PC-9 (cell line): ENCODE data around the gene NELL1. TPM values are rescaled to one million over a fixed set of nuclear protein-coding genes. Genes with fewer than 3 reads are reported as not detected.

Experiments
- BruUV-seq: library from RNA; stranded (reverse); fragments of 400-500 nt; replicated peaks from 2 replicates; lab custom pipeline; 2021; lab: Mats Ljungman, UMichigan
- CTCF ChIA-PET: fragments of 300-600 bp; sonication (Branson Sonifier 250); formaldehyde crosslinking; loops from one replicate; lab custom pipeline; 2022; ENCODE audit warnings: antibody characterized with exemption; lab: Charles Lee
- POLR2A ChIA-PET: fragments of 300-600 bp; sonication (Branson Sonifier 250); formaldehyde crosslinking; loops from one replicate; lab custom pipeline; 2022; ENCODE audit warnings: antibody characterized with exemption; ENCODE audit not compliant: unreplicated experiment; lab: Charles Lee
- DNase-seq, 2 experiments: peaks; one replicate each; pipeline versions ENCODE4 v3.0.0 to v3.0.0-alpha.2; 2015 to 2022; ENCODE audit warnings: mixed read lengths in 1 of 2
- H2AFZ ChIP-seq: fragments of 200-600 bp; sonication (generic); 2 replicates; pipeline ENCODE4 v1.8.1; 2017; ENCODE audit warnings: antibody characterized with exemption
- H3F3A ChIP-seq: fragments of 200-600 bp; sonication (generic); 2 replicates; pipeline ENCODE4 v1.8.1; 2017; ENCODE audit warnings: antibody characterized with exemption, mild to moderate bottlenecking, low read depth; ENCODE audit not compliant: insufficient read depth
- H3K27ac ChIP-seq: fragments of 200-600 bp; sonication (generic); 2 replicates; pipeline ENCODE4 v1.6.1; 2016; ENCODE audit warnings: mixed run types
- H3K27me3 ChIP-seq: fragments of 200-600 bp; sonication (generic); 2 replicates; pipeline ENCODE4 v1.6.1; 2016; ENCODE audit warnings: low read depth, mixed run types; ENCODE audit not compliant: insufficient read depth
- H3K36me3 ChIP-seq: fragments of 200-600 bp; sonication (generic); 2 replicates; pipeline ENCODE4 v1.6.1; 2016; ENCODE audit warnings: low read depth, mixed run types
- H3K4me1 ChIP-seq: fragments of 200-600 bp; sonication (generic); replicated peaks from 2 replicates; pipeline ENCODE4 v1.6.1; 2016; ENCODE audit warnings: mixed run types; ENCODE audit not compliant: insufficient read depth
- H3K4me2 ChIP-seq: fragments of 200-600 bp; sonication (generic); 2 replicates; pipeline ENCODE4 v1.6.1; 2017; ENCODE audit warnings: mixed run types
- H3K4me3 ChIP-seq: fragments of 200-600 bp; sonication (generic); 2 replicates; pipeline ENCODE4 v1.6.1; 2016; ENCODE audit warnings: mixed run types
- H3K79me2 ChIP-seq: fragments of 200-600 bp; sonication (generic); 2 replicates; pipeline ENCODE4 v1.6.1; 2017; ENCODE audit warnings: low read depth, mixed run types
- H3K9me2 ChIP-seq: fragments of 200-600 bp; sonication (generic); 2 replicates; pipeline ENCODE4 v1.8.1; 2017; ENCODE audit warnings: mild to moderate bottlenecking; ENCODE audit not compliant: insufficient read depth
- H3K9me3 ChIP-seq: fragments of 200-600 bp; sonication (generic); 2 replicates; pipeline ENCODE4 v1.8.1; 2016; ENCODE audit warnings: low read depth; ENCODE audit not compliant: insufficient read depth
- H4K20me1 ChIP-seq: fragments of 200-600 bp; sonication (generic); 2 replicates; pipeline ENCODE4 v1.8.1; 2017; ENCODE audit not compliant: insufficient read depth
- EZH2 ChIP-seq: fragments of 200-600 bp; sonication (generic); IDR thresholded peaks from 2 replicates; pipeline ENCODE4 v1.8.0; 2017; ENCODE audit warnings: antibody characterized with exemption, low read depth
- intact Hi-C: fragments of 100-400 bp; cut with micrococcal nuclease; formaldehyde crosslinking; loops from one replicate; pipeline ENCODE4 v1.10.0; 2022; ENCODE audit not compliant: unreplicated experiment
- total RNA-seq: library from RNA; stranded (reverse); gene quantifications from 2 replicates; pipeline ENCODE4 v1.2.3, GENCODE V29; 2021
- TF ChIP-seq, protein P1 (sequence below): fragments of 200-600 bp; sonication (generic); conservative IDR thresholded peaks from 2 replicates; pipeline ENCODE4 v1.6.1; 2017; ENCODE audit warnings: mixed run types, antibody characterized with exemption, mild to moderate bottlenecking, moderate library complexity

The NELL1 gene
- total RNA-seq, 1 experiment from 2014 or later: not detected

DNA sequence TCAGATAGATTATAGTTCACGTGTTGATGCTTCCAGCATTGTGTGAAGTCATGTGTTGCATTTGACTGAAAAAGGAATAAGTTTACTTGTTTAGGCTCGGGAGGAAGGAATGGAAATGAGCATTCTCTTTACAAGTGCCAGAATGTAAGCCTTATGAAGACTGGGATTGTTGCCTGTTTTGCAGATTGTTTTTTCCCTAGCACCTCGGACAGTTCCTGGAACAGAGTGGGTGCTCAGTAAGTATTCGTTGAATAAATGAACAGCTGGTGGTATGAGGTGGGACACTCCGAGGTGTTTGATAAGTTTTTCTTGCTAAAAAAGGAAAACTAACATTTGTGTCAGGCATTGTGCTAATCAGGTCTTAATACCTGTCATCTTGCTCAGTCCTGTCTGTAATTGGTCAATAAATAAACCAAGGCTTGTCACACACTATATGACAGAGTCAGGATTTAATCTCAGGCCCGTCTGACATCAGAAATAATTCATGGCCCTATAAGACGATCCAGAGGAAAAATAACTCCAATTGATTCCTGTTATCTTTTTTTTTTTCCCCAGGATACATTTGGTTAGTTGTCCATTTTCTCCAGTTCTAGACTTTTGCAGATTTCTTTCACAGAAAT is 304.7 kb downstream of the NELL1 start:
- DNase-seq: no peak
- H3K9me3 ChIP-seq: no peaks in the 10 kb centered on the region
- no peak overlapping the region for H3K4me3 ChIP-seq
- no peaks in the 10 kb centered on the region for H3F3A ChIP-seq
- no peak overlapping the region for H3K27ac ChIP-seq
- H2AFZ ChIP-seq: no peak overlapping the region
- H3K36me3 ChIP-seq: no peaks in the 10 kb centered on the region
- BruUV-seq: no TSS peak
- CTCF ChIA-PET: no interaction called here
- intact Hi-C loops: no loop called here
- TF ChIP-seq, protein P1, sequence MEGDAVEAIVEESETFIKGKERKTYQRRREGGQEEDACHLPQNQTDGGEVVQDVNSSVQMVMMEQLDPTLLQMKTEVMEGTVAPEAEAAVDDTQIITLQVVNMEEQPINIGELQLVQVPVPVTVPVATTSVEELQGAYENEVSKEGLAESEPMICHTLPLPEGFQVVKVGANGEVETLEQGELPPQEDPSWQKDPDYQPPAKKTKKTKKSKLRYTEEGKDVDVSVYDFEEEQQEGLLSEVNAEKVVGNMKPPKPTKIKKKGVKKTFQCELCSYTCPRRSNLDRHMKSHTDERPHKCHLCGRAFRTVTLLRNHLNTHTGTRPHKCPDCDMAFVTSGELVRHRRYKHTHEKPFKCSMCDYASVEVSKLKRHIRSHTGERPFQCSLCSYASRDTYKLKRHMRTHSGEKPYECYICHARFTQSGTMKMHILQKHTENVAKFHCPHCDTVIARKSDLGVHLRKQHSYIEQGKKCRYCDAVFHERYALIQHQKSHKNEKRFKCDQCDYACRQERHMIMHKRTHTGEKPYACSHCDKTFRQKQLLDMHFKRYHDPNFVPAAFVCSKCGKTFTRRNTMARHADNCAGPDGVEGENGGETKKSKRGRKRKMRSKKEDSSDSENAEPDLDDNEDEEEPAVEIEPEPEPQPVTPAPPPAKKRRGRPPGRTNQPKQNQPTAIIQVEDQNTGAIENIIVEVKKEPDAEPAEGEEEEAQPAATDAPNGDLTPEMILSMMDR: no peak
- no peak for TF ChIP-seq EZH2
- POLR2A ChIA-PET: no interaction called here
- no peaks in the 10 kb centered on the region for H3K79me2 ChIP-seq
- H3K4me2 ChIP-seq: no peak overlapping the region
- no peaks in the 10 kb centered on the region for H3K9me2 ChIP-seq
- H3K4me1 ChIP-seq: no peaks in the 10 kb centered on the region
- no peaks in the 10 kb centered on the region for H3K27me3 ChIP-seq
- no peaks in the 10 kb centered on the region for H4K20me1 ChIP-seq

DNA sequence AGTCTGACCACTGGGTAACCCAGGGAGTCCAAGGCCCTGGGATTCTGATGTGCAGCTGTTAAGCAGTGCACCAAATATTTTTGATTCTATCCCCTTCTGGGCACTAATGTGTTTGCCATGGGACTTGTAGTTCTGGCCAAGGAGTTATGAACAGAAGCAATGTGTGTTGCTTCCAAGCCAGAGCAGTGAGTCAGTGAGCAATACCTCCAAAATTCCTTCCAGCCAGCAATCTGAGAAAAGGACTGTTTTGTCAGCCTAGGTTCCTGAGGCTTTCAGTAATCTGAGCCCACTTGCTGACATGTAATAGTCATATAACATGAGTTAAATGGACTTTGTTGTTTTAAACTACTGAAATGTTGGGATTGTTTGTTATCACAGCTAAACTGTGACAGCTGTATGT is 311.4 kb downstream of the NELL1 start:
- H3K79me2 ChIP-seq: no peaks in the 10 kb centered on the region
- no peak overlapping the region for H3K4me3 ChIP-seq
- no TSS peak for BruUV-seq
- ChIA-PET CTCF (no interaction called here), POLR2A (no interaction called here)
- no peaks in the 10 kb centered on the region for H3K9me2 ChIP-seq
- TF ChIP-seq EZH2: no peak
- TF ChIP-seq, protein P1: no peak
- intact Hi-C loops: no loop called here
- no peaks in the 10 kb centered on the region for H4K20me1 ChIP-seq
- H2AFZ ChIP-seq: no peak overlapping the region
- no peaks in the 10 kb centered on the region for H3F3A ChIP-seq
- H3K9me3 ChIP-seq: no peaks in the 10 kb centered on the region
- no peaks in the 10 kb centered on the region for H3K36me3 ChIP-seq
- H3K4me2 ChIP-seq: no peak overlapping the region
- no peaks in the 10 kb centered on the region for H3K4me1 ChIP-seq
- no peaks in the 10 kb centered on the region for H3K27me3 ChIP-seq
- no peak for DNase-seq
- H3K27ac ChIP-seq: no peak overlapping the region

GRCh38 chr11:20990447-20990846 is 321.1 kb downstream of the NELL1 start:
- intact Hi-C loops: no loop called here
- Histone ChIP-seq H4K20me1 (no peaks in the 10 kb centered on the region), H3K27me3 (no peaks in the 10 kb centered on the region), H3K9me2 (no peaks in the 10 kb centered on the region), H3K4me1 (no peaks in the 10 kb centered on the region), H3K79me2 (no peaks in the 10 kb centered on the region), H3F3A (no peaks in the 10 kb centered on the region), H3K4me3 (no peak overlapping the region), H3K9me3 (no peaks in the 10 kb centered on the region), H3K27ac (no peak overlapping the region), H2AFZ (no peak overlapping the region), H3K36me3 (no peaks in the 10 kb centered on the region), H3K4me2 (no peak overlapping the region)
- ChIA-PET CTCF (no interaction called here), POLR2A (no interaction called here)
- DNase-seq: no peak
- BruUV-seq: no TSS peak
- no peak for TF ChIP-seq EZH2
- TF ChIP-seq, protein P1: no peak
